Bronchial epithelial cell (primary cell): ENCODE data around the gene KLHL40. TPM values are rescaled to one million over a fixed set of nuclear protein-coding genes. Genes with fewer than 3 reads are reported as not detected.
A peak's percentile ranks its signal among the peaks of the same experiment; 100 is the strongest.

Experiments used
- DNase-seq: peaks from one replicate; pipeline ENCODE4 v3.0.0-alpha.2; 2010; ENCODE audit warnings: low read depth
- FAIRE-seq: peaks from 2 replicates; lab custom pipeline; 2011; peaks lifted over from hg19 to GRCh38; lab: Jason Lieb, UNC
- H3K27me3 ChIP-seq: 2 replicates; pipeline ENCODE4 v1.5.1; 2011; ENCODE audit warnings: low read length; ENCODE audit not compliant: control insufficient read depth, insufficient read depth
- H3K36me3 ChIP-seq: 2 replicates; pipeline ENCODE4 v1.5.1; 2011; ENCODE audit warnings: low read length; ENCODE audit not compliant: control insufficient read depth, insufficient read depth
- H3K4me3 ChIP-seq: 2 replicates; pipeline ENCODE4 v1.5.1; 2011; ENCODE audit warnings: mild to moderate bottlenecking, low read depth, low read length, control low read depth
- total RNA-seq: library from RNA; depleted of rRNA; stranded (reverse); fragments of >200 nt; gene quantifications from 2 replicates; pipeline ENCODE4 v1.2.1, GENCODE V29; 2014
- TF ChIP-seq, protein P1 (sequence below): IDR thresholded peaks from 2 replicates; pipeline ENCODE4 v1.5.1; 2011; ENCODE audit warnings: mild to moderate bottlenecking, moderate library complexity, low read length, control low read depth, inconsistent platforms; ENCODE audit not compliant: insufficient read depth, severe bottlenecking

KLHL40 gene
- total RNA-seq, 1 donor from 2014 or later = not detected

DNA sequence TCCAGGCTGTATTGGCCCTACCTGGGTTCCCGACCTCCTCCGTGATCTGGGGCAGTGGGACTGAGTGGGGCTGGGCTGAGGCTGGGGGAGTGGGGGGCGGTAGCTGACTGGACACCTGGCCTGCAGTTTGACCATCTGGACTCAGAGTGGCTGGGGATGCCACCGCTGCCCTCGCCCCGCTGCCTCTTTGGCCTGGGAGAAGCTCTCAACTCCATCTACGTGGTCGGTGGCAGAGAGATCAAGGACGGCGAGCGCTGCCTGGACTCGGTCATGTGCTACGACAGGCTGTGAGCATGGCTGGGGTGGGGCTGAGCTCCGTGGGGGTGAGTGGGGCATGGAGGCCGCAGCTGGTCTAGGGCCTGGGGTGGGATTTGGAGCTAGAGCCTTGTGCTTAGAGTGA, 2.7 kb downstream of the KLHL40 start:
- Histone ChIP-seq H3K4me3 (no peak overlapping the region), H3K36me3 (no peaks in the 10 kb centered on the region), H3K27me3 (peaks cover 21% of the 10 kb centered on the region)
- DNase-seq (no peak), FAIRE-seq (no peak)
- TF ChIP-seq, protein P1, sequence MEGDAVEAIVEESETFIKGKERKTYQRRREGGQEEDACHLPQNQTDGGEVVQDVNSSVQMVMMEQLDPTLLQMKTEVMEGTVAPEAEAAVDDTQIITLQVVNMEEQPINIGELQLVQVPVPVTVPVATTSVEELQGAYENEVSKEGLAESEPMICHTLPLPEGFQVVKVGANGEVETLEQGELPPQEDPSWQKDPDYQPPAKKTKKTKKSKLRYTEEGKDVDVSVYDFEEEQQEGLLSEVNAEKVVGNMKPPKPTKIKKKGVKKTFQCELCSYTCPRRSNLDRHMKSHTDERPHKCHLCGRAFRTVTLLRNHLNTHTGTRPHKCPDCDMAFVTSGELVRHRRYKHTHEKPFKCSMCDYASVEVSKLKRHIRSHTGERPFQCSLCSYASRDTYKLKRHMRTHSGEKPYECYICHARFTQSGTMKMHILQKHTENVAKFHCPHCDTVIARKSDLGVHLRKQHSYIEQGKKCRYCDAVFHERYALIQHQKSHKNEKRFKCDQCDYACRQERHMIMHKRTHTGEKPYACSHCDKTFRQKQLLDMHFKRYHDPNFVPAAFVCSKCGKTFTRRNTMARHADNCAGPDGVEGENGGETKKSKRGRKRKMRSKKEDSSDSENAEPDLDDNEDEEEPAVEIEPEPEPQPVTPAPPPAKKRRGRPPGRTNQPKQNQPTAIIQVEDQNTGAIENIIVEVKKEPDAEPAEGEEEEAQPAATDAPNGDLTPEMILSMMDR = no peak

DNA sequence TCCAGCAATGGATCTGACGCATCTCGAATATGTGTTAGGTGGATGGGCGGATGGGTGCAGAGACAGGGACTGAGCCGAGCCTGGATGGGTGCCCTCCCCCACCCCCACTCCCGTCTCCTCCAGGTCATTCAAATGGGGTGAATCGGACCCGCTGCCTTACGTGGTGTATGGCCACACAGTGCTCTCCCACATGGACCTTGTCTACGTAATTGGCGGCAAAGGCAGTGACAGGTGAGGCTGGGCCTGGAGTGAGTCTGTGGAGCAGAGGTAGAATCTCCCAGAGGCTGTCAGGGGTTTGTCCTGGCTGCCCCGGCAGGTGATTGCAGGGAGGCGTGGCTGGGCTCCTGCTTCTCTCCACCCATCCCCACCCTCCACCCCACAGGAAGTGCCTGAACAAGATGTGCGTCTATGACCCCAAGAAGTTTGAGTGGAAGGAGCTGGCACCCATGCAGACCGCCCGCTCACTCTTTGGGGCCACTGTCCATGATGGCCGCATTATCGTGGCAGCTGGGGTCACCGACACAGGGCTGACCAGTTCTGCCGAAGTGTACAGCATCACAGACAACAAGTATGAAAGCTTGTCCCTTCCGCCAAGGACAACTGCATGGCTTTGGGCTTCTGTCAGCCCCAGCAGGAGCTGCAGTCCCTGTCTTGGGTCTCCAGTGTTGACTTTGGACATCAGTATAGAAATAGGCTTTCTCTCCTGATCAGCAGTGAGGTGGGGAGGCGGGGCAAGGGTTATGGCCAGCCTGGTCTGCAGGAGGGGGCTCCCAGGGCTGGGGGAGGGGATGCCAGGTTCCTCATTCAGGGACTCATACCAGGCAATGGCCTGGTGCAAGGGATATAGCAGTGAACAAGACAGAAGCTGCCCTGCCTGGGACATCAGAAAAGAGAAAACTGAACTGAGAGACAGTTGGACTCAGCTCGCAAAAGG, 3.4 kb downstream of the KLHL40 start:
- DNase-seq = no peak
- Histone ChIP-seq H3K4me3 (no peak overlapping the region), H3K36me3 (no peaks in the 10 kb centered on the region), H3K27me3 (peaks cover 21% of the 10 kb centered on the region)
- no peak for FAIRE-seq
- TF ChIP-seq, protein P1 = no peak

DNA sequence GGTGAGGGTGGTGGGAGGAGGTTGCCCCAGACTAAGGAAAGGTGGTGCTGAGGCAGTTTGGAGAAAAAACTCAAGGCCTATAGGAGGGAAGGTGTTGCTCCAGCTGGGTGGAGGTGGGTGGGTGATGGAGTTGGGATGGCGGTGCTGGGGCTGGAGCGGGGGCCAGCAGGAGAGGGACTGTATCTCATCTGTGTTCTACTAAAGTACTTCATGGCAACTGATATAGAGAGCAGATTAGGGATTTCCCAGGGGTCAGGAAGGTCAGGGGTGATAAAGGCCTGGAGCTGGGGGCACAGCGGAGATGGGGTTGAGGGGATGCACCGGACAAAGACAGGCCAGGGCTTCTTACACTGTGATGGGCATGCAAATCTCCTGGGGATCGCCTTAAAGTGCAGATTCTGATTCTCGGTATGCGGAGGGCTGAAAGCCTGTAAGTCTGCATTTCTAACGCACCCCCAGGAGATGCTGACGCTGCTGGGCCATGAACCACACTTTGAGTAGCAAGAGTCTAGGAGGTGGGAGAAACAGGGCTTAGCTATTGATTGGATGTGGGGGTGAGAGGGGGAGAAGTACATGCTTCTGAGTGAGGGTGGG, 4.2 kb downstream of the KLHL40 start:
- H3K4me3 ChIP-seq = no peak overlapping the region
- FAIRE-seq (no peak), DNase-seq (no peak)
- H3K27me3 ChIP-seq = peaks cover 21% of the 10 kb centered on the region
- TF ChIP-seq, protein P1 = no peak
- H3K36me3 ChIP-seq = no peaks in the 10 kb centered on the region

DNA sequence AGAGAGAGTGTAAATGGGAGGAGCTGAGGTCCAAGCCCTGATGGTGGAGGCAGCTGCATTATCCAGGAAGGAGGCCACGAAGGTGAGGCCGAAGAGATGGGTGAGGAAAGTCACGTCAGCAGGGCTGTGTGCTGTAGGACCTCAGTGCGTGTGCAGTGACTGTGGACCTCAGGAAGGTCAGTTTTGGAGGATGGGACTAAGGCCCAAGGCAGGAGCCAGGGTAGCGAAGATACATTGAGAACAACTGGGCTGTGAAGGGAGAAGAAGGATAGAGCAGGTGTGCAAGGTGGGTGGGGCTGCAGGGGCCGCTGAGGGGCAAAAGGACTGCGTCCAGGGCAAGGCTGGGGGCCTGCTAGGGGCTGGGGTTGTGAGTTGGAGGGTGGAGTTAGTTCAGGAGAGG, 4.9 kb downstream of the KLHL40 start:
- H3K4me3 ChIP-seq = no peak overlapping the region
- no peak for FAIRE-seq
- TF ChIP-seq, protein P1 = no peak
- DNase-seq = no peak
- H3K27me3 ChIP-seq = peaks cover 18% of the 10 kb centered on the region
- H3K36me3 ChIP-seq = no peaks in the 10 kb centered on the region

DNA sequence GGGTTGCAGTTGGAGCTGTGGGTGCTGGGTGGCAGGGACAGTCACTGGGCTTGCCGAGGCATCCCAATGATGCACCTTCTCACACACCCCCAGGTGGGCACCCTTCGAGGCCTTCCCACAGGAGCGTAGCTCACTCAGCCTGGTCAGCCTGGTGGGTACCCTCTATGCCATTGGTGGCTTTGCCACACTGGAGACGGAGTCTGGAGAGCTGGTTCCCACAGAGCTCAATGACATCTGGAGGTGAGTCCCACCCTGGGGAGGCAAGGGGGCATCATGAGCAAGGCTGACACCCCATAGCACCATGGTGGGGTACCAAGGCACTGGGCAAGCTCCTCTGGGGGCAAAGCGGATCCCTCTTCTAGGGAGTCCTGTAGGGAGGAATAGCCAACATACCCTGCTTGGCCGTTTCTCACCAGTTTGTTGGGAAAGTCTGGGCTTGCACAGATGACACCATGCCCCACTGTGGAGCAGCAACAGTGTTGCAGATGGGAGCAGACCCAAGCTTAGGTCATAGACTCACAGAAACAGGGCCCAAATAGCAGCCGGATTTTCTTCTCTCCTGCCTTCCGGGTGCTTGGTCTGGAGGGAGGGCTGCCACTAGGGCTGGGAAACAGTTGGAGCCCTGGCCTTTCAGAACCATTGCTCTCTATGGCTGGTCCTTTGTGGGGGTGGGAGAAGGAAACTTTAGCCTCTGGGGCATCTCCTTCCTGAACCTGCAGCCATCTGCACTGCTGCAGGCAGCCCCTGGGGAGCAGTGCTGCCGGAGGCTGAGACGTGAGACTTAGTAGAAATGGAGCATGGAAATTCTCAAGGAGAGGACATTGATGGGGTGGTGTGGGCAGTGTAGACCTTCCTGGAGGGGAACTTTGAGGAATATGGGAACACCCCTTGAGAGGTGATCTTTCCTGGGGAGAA, 5.7 kb downstream of the KLHL40 start:
- TF ChIP-seq, protein P1 = no peak

More for the DNA sequence above, 5.7 kb downstream of the KLHL40 start:
- peak; percentile 23 for FAIRE-seq
- Histone ChIP-seq H3K36me3 (no peaks in the 10 kb centered on the region), H3K27me3 (peaks cover 11% of the 10 kb centered on the region), H3K4me3 (no peak overlapping the region)
- no peak for DNase-seq
